HG02938 (cell line): ENCODE data around the gene OR9Q2.
"Not testable (repeated sequence)": the region's sequence is repeated elsewhere in the genome, so short reads cannot be mapped to it uniquely, and the experiment has no call there.

Experiments
- ATAC-seq: cut with Tn5 transposase; IDR thresholded peaks from one replicate; pipeline ENCODE4 v1.9.1; 2021; ENCODE audit warnings: mild to moderate bottlenecking, moderate library complexity; ENCODE audit not compliant: unreplicated experiment

Gene OR9Q2, protein sequence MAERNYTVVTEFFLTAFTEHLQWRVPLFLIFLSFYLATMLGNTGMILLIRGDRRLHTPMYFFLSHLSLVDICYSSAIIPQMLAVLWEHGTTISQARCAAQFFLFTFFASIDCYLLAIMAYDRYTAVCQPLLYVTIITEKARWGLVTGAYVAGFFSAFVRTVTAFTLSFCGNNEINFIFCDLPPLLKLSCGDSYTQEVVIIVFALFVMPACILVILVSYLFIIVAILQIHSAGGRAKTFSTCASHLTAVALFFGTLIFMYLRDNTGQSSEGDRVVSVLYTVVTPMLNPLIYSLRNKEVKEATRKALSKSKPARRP

GRCh38 chr11:58188770-58189169 is at the start of gene OR9Q2:
TSS of gene OR9Q2 (plus strand) at chr11:58189070. CDS start at chr11:58190491, 1,421 bp downstream.
- ATAC-seq: no peak

DNA sequence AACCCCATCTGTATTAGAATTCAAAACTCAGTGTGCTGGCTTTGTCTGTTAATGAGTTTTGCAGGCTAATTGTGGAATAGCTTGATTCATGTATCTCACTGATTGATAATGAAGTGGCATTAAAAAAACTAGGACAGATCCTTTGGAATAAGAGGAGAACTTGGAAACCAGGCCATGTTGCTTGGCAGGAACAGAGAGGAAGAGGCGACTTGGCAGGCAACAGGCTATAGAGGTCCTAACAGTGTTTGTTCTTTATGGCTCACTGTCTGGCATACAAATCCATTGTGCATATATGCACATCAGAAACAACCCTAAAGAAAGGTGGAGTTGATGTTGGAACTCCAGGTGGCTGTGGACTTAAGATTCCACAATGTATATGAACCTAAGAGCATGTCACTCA is 46.1 kb upstream of the OR9Q2 start:
- no peak for ATAC-seq

DNA sequence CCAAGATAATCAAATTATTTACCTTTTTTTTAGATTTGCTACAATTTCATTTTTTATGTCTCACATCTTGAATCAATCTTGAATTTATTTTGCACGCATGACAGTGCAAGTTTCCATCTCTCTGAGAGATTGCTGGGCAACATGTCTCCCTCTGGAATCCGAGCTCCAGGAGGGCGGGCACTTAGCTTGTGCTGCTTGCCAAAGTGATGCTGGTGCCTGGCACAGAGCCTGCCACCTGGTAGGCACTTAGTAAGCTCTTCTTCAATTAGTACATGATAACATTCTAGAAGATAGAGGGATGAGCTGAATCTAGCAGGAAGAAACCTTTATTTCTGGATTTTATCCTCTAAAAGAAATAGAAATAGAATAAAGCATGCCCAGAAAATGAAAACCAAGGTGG is 36.1 kb upstream of the OR9Q2 start:
- no peak for ATAC-seq

- no peak for ATAC-seq
Observed at GRCh38 chr11:58164389-58164788, 24.5 kb upstream of the OR9Q2 start.

GRCh38 chr11:58164990-58165389 is 23.9 kb upstream of the OR9Q2 start:
- no peak for ATAC-seq

DNA sequence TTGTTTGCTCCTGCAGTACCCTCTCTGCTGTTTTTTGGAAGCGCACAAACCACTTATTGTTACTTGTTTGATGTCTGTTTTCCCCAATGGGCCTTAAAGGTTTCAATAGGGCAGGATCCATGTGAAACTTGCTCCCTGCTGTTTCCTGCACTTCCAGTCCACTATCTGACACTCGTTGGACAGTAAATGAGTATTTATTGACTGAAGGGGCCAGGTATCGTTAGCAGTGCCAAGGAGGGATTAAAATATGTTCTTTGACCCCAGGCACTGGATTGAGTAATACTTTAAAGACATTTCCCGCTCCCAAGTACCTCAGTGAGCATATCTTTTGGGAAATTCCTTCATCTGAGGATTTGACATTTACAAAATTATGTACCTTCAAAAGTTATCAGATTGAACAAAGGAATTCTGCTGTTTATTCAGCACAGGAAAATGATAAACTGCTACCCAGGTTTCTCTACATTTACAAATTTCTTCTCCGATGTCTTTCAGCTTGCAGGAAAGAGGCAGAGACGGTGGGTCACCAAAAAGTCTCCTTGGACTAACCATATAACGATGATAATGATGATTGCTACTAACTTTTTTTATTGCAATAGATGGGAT is 23.3 kb upstream of the OR9Q2 start:
- no peak for ATAC-seq

GRCh38 chr11:58177409-58178054 is 11.3 kb upstream of the OR9Q2 start:
- ATAC-seq: no peak

DNA sequence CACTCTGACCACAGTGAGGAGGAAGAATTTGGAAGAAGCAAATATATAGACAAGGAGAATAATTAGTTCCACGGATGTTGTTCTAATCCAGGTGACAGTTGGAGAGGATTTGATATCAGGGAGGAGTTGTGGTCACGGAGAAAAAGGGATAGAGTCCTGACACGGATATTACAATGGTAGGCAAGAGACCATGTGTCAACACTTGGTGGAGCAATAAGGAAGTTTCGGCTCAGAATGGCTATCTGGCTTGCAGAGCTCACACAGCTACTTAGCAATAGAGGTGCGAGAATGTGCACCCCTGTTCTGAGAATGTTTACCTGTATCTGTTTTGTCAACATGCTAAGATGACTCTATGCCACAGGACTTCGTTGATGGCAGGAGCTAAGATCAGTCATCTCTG is 10.4 kb upstream of the OR9Q2 start:
- ATAC-seq: no peak

GRCh38 chr11:58179648-58180047 is 9.2 kb upstream of the OR9Q2 start:
- no peak for ATAC-seq

- ATAC-seq: no peak
Observed at GRCh38 chr11:58186938-58187337, 1.9 kb upstream of the OR9Q2 start.

- ATAC-seq: no peak
Observed at GRCh38 chr11:58192229-58192628, 3.4 kb downstream of the OR9Q2 start.

DNA sequence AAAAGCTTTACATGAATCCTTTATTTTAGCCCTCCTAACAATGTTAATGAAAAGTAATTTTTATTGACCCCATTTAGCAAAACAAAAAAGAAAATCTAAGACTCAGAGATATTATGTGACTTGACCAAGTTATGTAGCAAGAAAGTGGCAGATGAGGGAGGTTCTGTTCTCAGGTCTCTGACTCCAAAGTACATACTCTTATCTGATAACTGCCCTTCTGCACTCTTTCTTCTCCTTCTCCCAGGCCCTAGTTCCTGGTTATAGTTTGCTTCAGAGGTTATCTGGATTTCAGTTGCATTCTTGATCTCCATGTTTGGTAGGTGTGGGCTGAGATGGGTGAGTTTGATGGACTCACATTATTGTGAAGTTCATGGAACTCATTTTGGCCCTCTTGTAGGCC is 4.5 kb downstream of the OR9Q2 start:
- no peak for ATAC-seq

DNA sequence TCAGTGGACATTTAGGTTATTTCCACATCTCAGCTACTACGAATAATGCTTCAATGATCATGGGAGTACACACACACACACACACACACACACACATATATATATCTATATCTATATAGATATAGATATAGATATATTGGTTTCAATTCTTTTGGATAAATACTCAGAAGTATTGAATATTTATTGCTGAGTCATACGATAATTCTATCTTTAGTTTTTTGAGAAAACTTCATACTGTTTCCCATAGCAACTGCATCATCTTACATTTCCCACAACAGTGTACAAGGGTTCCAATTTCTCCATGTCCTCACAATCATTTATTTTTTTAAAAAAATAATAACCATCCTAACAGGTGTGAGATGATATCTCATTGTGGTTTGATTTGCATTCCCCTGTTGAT is 7.1 kb downstream of the OR9Q2 start:
- no peak for ATAC-seq

GRCh38 chr11:58199271-58199670 is 10.4 kb downstream of the OR9Q2 start:
- ATAC-seq: no peak

- no peak for ATAC-seq
Observed at GRCh38 chr11:58204042-58204441, 15.2 kb downstream of the OR9Q2 start, which contains the start of gene OR1S2. TSS of gene OR1S2 (minus strand) at chr11:58204142. CDS start at chr11:58204142, 0 bp downstream.

GRCh38 chr11:58212420-58212819 is 23.6 kb downstream of the OR9Q2 start, which contains the start of gene OR1S1:
TSS of gene OR1S1 (plus strand) at chr11:58212720.
- not testable (repeated sequence) for ATAC-seq

DNA sequence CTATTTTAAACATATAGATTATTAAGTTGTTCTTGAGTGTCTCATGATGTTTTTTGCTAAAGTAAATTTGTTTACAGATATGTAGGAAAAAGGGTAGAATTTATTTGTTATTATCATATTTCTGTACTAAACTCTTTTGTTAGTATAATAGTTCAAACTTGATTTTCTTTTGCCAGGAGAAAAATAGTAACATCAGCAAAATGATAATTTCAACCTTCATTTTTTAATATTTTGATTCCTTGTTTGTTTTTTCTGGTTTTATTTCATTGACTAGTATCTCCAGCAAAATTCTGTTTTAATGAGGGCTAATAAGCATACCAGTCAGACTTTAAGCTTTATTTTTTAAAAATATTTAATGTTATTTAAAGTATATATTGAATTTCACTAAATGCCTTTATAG is 27.6 kb downstream of the OR9Q2 start:
- ATAC-seq: no peak

DNA sequence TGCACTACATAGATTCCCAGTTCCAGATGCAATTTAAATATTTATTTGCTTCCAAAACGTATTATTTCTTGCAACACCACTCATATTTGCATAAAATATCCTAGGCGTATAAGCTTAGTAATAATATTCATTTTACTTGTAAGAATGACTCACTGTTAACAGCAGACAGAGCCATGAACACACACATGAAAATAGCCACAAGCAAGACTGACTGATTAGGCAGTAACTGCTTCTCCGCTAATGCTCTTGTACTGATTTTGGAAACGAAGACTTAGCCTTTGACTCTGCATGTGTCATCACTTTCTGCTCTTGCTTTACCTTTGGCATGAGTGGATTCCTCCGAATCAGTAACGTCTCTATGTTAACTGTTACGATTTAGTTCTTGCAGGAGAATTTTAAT is 33.9 kb downstream of the OR9Q2 start:
- ATAC-seq: no peak

GRCh38 chr11:58227956-58228615 is 39.2 kb downstream of the OR9Q2 start:
- ATAC-seq: no peak
